OCI-LY1 (cell line): ENCODE measurements around the gene DACT2.

ENCODE experiments used
- H2AFZ ChIP-seq: fragments of 200-600 bp; sonication (generic), shearing (Covaris generic); 2 replicates; pipeline ENCODE4 v1.6.0; 2014; ENCODE audit warnings: antibody characterized with exemption, mild to moderate bottlenecking, low read length
- H3F3A ChIP-seq: fragments of 200-600 bp; sonication (generic), shearing (Covaris generic); 2 replicates; pipeline ENCODE4 v1.6.0; 2014; ENCODE audit warnings: mild to moderate bottlenecking, antibody characterized with exemption, low read length, moderate library complexity; ENCODE audit not compliant: insufficient read depth
- H3K27ac ChIP-seq: fragments of 200-600 bp; sonication (generic); 2 replicates; pipeline ENCODE4 v1.5.1; 2014; ENCODE audit warnings: low read length, mixed run types, mild to moderate bottlenecking, low read depth; ENCODE audit not compliant: poor library complexity, severe bottlenecking
- H3K27me3 ChIP-seq: fragments of 200-600 bp; sonication (generic); 2 replicates; pipeline ENCODE4 v1.6.0; 2014; ENCODE audit warnings: antibody characterized with exemption, mild to moderate bottlenecking, low read length, moderate library complexity; ENCODE audit not compliant: insufficient read depth
- H3K36me3 ChIP-seq: fragments of 200-600 bp; sonication (generic); 2 replicates; pipeline ENCODE4 v1.6.1; 2014; ENCODE audit warnings: mild to moderate bottlenecking, antibody characterized with exemption, low read length, moderate library complexity, mixed read lengths; ENCODE audit not compliant: insufficient read depth
- H3K4me1 ChIP-seq: fragments of 200-600 bp; sonication (generic); 2 replicates; pipeline ENCODE4 v1.5.1; 2014; ENCODE audit warnings: mild to moderate bottlenecking, low read length, moderate library complexity; ENCODE audit not compliant: insufficient read depth, severe bottlenecking
- H3K4me2 ChIP-seq: fragments of 200-600 bp; sonication (generic), shearing (Covaris generic); 2 replicates; pipeline ENCODE4 v1.6.1; 2014; ENCODE audit warnings: low read length
- H3K4me3 ChIP-seq: fragments of 200-600 bp; sonication (generic); 2 replicates; pipeline ENCODE4 v1.5.1; 2014; ENCODE audit warnings: low read length, low read depth, mild to moderate bottlenecking, mixed read lengths; ENCODE audit not compliant: poor library complexity, severe bottlenecking
- H3K79me2 ChIP-seq: fragments of 200-600 bp; shearing (Covaris generic); 2 replicates; pipeline ENCODE4 v1.6.1; 2016; ENCODE audit warnings: mixed run types, low read length, mixed read lengths; ENCODE audit not compliant: insufficient read depth
- H3K9ac ChIP-seq: fragments of 200-600 bp; sonication (generic), shearing (Covaris generic); 2 replicates; pipeline ENCODE4 v1.6.1; 2014; ENCODE audit warnings: mild to moderate bottlenecking, low read length, mixed read lengths
- H3K9me2 ChIP-seq: fragments of 200-600 bp; sonication (generic), shearing (Covaris generic); 2 replicates; pipeline ENCODE4 v1.6.1; 2014; ENCODE audit warnings: low read depth, mild to moderate bottlenecking, low read length, mixed read lengths
- H3K9me3 ChIP-seq: fragments of 200-600 bp; shearing (Covaris generic); 2 replicates; pipeline ENCODE4 v1.6.1; 2014; ENCODE audit warnings: low read length, mixed read lengths
- H4K20me1 ChIP-seq: fragments of 200-600 bp; sonication (generic), shearing (Covaris generic); 2 replicates; pipeline ENCODE4 v1.6.0; 2016; ENCODE audit warnings: mild to moderate bottlenecking, low read length; ENCODE audit not compliant: insufficient read depth
- EZH2 ChIP-seq: fragments of 200-600 bp; sonication (generic), shearing (Covaris generic); IDR thresholded peaks from 2 replicates; pipeline ENCODE4 v1.8.0; 2017; ENCODE audit warnings: borderline replicate concordance, mixed run types, mild to moderate bottlenecking, antibody characterized with exemption, low read length, moderate library complexity, mixed read lengths
- TF ChIP-seq, protein P1 (sequence below): fragments of 200-600 bp; sonication (generic), shearing (Covaris generic); IDR thresholded peaks from 2 replicates; pipeline ENCODE4 v1.5.1; 2017; ENCODE audit warnings: mild to moderate bottlenecking, antibody characterized with exemption, low read length, moderate library complexity, mixed read lengths

DACT2 gene

DNA sequence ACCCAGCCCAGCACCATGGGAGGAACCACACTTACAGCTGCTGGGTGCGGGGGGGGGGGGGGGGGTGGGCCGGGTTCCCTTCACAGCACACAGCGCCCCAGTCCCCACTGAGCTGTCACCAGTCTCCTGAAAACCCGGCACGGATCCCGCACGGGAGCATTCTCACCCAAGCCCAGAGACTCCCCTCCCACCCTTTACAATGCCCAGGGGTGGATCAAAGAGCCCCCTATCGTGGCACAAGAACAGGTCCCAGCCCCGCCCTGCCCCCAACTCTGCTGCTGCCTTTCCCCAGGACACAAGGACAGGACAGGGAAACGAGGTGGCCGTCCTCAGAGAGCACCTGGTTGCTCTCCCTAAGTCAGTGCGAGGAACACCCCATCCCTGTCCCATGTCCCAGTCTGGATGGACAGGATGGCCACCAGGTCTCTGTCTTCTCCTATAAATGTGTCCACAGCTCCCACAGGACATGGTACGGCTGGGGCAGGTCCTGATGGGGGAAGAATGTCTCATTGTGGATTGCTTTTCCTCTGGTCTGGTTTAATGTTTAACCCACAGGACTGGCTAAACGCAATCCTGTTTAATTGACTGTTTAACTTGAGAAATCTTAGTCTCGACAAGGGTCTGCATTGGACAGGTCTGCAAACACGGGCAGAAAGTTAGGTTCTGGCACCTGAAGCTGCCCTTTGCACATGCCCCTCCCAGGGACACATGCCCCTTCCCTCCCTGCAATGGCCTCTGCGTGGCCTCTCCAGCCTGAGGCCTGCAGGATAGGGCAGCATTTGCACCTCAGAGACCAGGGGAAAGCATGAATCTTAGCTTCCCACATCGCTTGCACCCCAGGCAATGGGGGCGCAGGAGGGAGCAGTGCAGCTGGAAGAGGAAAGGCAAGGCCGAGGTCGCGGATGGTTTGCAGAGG is 45.3 kb downstream of the DACT2 start:
- no peak for TF ChIP-seq EZH2
- TF ChIP-seq, protein P1, sequence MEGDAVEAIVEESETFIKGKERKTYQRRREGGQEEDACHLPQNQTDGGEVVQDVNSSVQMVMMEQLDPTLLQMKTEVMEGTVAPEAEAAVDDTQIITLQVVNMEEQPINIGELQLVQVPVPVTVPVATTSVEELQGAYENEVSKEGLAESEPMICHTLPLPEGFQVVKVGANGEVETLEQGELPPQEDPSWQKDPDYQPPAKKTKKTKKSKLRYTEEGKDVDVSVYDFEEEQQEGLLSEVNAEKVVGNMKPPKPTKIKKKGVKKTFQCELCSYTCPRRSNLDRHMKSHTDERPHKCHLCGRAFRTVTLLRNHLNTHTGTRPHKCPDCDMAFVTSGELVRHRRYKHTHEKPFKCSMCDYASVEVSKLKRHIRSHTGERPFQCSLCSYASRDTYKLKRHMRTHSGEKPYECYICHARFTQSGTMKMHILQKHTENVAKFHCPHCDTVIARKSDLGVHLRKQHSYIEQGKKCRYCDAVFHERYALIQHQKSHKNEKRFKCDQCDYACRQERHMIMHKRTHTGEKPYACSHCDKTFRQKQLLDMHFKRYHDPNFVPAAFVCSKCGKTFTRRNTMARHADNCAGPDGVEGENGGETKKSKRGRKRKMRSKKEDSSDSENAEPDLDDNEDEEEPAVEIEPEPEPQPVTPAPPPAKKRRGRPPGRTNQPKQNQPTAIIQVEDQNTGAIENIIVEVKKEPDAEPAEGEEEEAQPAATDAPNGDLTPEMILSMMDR: no peak
- H3K9me3 ChIP-seq: no peaks in the 10 kb centered on the region
- H3K4me1 ChIP-seq: no peaks in the 10 kb centered on the region
- no peak overlapping the region for H2AFZ ChIP-seq
- H3K79me2 ChIP-seq: no peaks in the 10 kb centered on the region
- H3F3A ChIP-seq: no peaks in the 10 kb centered on the region
- H3K4me3 ChIP-seq: no peak overlapping the region
- H3K9me2 ChIP-seq: no peaks in the 10 kb centered on the region
- H3K36me3 ChIP-seq: no peaks in the 10 kb centered on the region
- 0 out of 2 replicates have a peak, but pooled peaks cover 4% of the 10 kb centered on the region for H3K27me3 ChIP-seq
- H3K27ac ChIP-seq: no peak overlapping the region
- H3K9ac ChIP-seq: no peak overlapping the region
- no peak overlapping the region for H3K4me2 ChIP-seq
- no peaks in the 10 kb centered on the region for H4K20me1 ChIP-seq

DNA sequence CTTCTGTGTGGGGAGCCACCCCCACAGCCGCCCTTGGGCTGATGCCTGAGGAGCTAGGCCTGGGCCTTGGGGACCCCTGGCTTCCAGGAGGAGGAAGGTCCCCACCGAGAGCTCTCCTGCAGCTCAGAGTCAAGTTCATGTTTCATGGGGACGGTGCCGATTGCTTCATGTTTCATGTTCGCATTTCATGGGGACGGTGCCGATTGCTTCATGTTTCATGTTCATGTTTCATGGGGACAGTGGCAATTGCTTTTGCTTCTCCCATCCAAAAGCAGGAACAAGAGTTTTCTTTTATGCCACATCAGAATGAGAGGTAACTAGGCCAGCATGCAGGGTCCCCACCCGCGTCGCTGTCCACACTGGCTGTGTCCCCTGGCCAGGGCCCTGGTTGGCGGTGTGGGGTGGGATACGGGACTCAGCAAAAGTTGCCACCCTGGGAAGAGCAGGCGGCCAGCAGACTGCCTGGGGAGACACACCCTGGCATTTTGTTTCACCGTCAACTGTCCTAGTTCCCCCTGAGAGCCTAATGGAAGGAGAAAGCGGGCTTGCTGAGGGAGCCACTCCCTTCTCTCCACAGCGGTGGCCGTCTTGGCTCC is 46.0 kb downstream of the DACT2 start:
- no peak for TF ChIP-seq EZH2
- H3K4me3 ChIP-seq: no peak overlapping the region
- H3K9me3 ChIP-seq: no peaks in the 10 kb centered on the region
- no peaks in the 10 kb centered on the region for H3K36me3 ChIP-seq
- no peaks in the 10 kb centered on the region for H3K79me2 ChIP-seq
- H3K4me2 ChIP-seq: no peak overlapping the region
- no peak overlapping the region for H3K27ac ChIP-seq
- H3K9ac ChIP-seq: no peak overlapping the region
- no peaks in the 10 kb centered on the region for H3K4me1 ChIP-seq
- no peaks in the 10 kb centered on the region for H3F3A ChIP-seq
- H3K9me2 ChIP-seq: no peaks in the 10 kb centered on the region
- H2AFZ ChIP-seq: no peak overlapping the region
- H3K27me3 ChIP-seq: no peaks in the 10 kb centered on the region
- no peaks in the 10 kb centered on the region for H4K20me1 ChIP-seq

DNA sequence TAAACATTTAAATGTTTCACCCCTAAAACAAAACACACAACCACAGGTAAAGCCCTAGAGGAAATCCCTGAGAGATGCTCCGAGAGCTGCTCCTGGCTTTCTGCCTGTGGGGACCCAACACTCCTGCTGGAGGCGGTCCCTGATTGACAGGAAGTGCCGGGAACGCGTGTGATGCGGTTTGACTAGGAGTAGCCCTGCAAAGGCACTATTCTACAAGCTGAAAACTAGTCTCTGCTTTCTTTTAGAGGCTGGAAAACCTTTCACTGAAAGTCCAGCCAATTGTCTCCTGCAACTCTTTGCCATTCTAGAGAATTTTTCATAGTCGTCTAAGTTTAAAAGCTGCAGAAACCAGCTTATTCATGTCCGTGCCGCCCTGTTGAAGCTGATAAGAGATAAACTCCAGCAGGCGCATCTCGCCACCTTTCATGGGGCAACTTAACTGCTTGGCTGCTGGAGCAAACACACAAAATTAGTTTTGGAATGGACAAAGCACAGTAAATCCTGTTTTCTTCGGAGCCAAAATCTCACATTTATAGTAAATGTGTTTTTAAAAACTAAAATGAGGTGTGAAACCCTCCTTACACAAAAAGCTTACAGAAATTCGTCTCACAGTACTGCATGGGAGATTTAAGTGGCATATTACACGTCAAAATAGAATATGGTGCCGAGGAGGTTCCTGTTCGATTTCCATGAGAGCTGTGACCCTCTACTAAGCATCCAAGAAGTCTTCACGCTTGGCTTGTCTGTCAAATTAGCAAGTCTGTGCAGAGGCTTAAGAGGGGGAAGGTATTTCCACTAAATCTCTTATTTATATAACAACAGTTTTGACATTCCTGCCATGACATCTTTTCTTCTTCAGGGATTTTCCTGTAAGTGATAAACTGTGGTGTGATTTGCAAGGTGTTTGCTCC is 46.9 kb downstream of the DACT2 start:
- Histone ChIP-seq H3K36me3 (no peaks in the 10 kb centered on the region), H2AFZ (no peak overlapping the region), H3K4me1 (no peaks in the 10 kb centered on the region), H3K27ac (no peak overlapping the region), H3K9me3 (no peaks in the 10 kb centered on the region), H3K9me2 (no peaks in the 10 kb centered on the region), H3K79me2 (no peaks in the 10 kb centered on the region), H3K4me3 (no peak overlapping the region), H3K9ac (no peak overlapping the region), H4K20me1 (no peaks in the 10 kb centered on the region), H3K27me3 (no peaks in the 10 kb centered on the region), H3F3A (no peaks in the 10 kb centered on the region), H3K4me2 (no peak overlapping the region)
- TF ChIP-seq, protein P1: no peak
- TF ChIP-seq EZH2: no peak
